Stimulated activated naive CD4-positive, alpha-beta T cell treated with Interleukin-2 at 50 U/mL for 16 hours (primary cell): ENCODE data around the gene S100A14.
"Not testable (repeated sequence)": the region's sequence is repeated elsewhere in the genome, so short reads cannot be mapped to it uniquely, and the experiment has no call there.

Experiments
- DNase-seq: peaks from one replicate; lab custom pipeline; 2025; lab: John Stamatoyannopoulos, UW

Gene S100A14

DNA sequence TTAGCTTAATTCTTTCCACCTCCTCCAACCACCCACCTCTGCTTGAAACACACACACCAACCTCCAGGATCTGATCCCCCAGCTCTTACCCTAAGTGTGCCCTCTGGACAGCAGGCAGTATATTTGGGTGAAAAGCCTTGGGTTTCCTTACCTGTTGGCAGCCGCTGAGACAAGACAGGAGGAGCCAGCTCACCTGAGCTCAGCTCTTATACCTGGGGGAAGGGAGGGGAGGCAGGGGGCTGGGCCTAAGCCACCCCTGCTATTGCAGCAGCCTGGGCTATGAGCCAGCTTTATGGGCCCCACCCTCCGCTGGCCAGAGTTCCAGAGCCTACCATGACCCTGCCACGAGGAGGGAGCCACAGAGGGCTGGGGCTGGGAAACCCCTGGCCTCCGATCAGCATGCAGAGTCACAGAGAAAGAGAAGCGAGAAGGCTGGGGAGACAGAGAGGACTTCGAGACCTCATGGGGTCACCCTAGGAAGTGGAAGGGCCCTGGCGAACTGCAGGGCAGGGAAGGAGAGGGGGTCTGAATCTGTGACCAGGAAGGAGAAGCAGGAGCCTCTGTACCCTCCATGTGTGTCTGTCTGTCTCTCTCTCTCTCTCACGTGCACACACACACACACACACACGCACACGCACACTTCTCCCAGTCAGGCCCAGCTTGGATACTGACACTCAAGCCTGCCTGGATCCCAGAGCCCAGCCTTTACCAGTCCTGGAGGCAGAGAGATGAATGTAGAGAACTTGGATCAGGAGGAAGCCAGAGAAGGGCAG is at the start of gene S100A14:
Gene S100A14, minus strand, starts transcription at position 182 of the 773 bp plus-strand sequence. CDS start 467 bp downstream, outside the sequence.
- no peak for DNase-seq

GRCh38 chr1:153663211-153663610 is 47.1 kb upstream of the S100A14 start:
- DNase-seq, result no peak

GRCh38 chr1:153662269-153662668 is 46.1 kb upstream of the S100A14 start:
- no peak for DNase-seq

- DNase-seq, result no peak
These were observed 45.1 kb upstream of the S100A14 start for GRCh38 chr1:153661111-153661708.

GRCh38 chr1:153659656-153660055 is 43.5 kb upstream of the S100A14 start:
- DNase-seq, result no peak

DNA sequence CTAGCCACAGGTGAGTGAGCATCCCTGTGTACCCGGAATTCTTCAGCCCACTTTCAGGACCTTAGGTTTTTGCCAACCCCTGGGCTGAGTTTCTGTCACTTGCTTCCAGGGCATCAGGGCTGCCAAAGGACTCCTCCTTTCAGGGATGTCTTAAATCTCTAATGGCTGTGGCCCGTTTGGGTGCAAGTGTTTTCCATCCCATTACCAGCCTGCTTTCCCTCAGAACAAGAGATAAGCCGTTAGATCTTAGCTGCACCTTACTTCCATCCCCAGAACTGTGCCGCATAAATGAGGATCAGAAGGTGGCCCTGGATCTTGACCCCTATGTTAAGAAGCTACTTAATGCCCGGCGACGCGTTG is 43.0 kb upstream of the S100A14 start:
- no peak for DNase-seq

GRCh38 chr1:153658400-153659174 is 42.5 kb upstream of the S100A14 start, which contains the start of gene SNAPIN:
SNAPIN (plus strand) TSS chr1:153658703; CDS start chr1:153658744, 41 bp downstream.
- peak; percentile 90 for DNase-seq

- DNase-seq, result no peak
These were observed 39.2 kb upstream of the S100A14 start for GRCh38 chr1:153655333-153655732.

DNA sequence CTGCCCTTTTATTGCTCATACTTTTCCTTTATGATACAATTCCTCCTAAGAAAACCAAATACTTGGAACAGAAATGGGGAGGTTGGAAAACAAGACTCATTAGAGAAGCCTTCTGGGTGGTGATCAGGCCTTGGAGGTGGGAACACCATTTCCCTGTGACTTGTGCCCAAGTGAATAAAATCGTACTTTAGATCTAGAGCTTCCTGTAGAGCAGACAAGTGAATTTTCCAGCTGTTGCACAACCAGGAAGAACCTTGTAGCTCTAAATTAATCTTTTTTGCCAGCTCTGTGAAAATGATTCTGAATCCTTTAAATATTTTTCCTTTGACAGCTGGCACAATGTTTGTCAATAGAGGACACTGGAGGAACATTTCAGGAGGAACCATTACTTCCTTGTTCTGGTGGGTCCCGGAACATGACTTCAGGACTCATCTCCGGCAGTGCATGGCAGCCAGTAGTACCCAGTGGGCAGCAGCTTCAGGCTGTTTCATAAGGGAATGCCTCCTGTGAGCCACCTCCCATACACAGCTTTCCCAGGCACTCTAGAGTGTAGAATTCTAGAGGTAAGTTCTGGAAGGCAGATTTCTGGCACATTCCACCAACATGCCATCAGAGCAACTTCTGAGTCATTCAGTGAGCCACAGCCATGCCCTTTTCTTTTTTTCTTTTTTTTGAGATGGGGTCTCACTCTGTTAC is 36.8 kb upstream of the S100A14 start:
- no peak for DNase-seq

DNA sequence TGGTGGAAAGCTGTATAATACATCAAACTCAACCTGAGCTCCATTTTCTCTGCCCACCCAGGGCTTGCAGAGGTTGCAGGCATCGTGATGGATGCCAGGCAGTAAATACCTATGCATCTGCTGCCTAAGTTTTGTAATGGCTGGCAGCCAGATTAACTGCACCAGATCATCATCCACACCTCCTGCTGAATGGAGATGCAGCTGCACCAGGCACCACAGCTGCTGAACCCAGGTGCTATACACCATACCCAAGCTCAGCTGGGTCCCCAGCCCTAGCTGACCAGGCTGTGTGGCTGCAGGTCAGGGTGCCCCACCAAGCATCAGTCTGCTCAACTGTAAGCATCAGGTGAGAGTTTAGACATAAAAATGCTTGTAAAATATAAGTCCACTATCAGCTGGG is 35.6 kb upstream of the S100A14 start:
- no peak for DNase-seq

DNA sequence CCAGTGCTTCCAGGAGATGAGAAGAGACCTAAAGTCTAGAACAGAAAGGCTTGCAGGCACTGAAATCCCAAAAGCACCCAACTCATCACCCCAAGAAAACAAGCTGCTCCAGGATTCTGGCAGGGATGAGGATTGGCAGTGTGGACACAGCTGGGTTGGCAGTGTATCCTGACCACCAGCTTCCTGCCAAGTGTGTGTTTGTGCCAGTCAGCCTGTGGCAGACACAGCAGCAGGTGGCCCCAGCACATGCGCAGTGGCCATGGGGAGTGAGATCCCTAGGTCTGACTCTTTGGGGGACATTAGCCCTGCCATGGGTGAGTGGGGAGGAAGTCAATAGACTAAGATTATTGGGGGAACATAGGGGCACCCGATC is 33.7 kb upstream of the S100A14 start:
- DNase-seq, result no peak

- no peak for DNase-seq
These were observed 33.2 kb upstream of the S100A14 start for GRCh38 chr1:153649137-153649862.

GRCh38 chr1:153648000-153648643 is 32.0 kb upstream of the S100A14 start:
- DNase-seq, result no peak

GRCh38 chr1:153647346-153647714 is 31.2 kb upstream of the S100A14 start:
- DNase-seq, result no peak

DNA sequence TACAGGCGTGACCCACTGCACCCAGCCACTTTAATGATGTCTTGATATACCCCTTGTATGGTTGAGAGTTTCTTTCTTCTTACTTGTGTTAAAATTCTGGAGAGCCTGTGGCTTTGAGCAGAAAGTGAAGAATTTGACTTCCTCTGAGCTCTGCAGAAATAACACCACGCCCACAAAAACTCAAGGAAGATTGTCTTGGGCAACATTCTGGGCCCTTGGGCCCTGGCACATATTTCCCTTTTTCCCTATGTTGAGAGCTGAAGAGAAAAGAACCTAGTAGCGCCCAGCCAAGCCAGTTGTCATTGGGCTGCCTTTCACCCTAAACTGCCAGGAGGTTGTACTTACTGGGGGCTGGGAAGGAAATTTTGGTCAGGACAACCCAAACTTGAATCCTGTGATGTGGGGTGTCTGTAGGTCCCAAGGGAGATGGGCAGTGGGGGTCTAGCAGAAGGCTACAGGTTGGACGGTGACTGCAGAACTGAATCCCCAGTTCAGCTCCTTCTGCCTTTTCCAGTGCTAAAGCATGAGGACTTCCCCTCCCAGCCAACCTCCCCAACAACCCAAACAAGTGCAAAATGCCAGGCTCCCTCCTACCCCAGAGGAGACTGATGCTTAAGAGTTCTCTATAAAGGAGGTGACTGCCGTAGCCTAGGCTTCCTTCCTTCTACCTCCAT is 30.7 kb upstream of the S100A14 start:
- no peak for DNase-seq

- no peak for DNase-seq
These were observed 27.7 kb upstream of the S100A14 start for GRCh38 chr1:153643816-153644215.

- DNase-seq, result no peak
These were observed 27.0 kb upstream of the S100A14 start for GRCh38 chr1:153643100-153643499.

- DNase-seq, result no peak
These were observed 26.0 kb upstream of the S100A14 start for GRCh38 chr1:153642161-153642560.

GRCh38 chr1:153640861-153641260 is 24.7 kb upstream of the S100A14 start:
- no peak for DNase-seq

DNA sequence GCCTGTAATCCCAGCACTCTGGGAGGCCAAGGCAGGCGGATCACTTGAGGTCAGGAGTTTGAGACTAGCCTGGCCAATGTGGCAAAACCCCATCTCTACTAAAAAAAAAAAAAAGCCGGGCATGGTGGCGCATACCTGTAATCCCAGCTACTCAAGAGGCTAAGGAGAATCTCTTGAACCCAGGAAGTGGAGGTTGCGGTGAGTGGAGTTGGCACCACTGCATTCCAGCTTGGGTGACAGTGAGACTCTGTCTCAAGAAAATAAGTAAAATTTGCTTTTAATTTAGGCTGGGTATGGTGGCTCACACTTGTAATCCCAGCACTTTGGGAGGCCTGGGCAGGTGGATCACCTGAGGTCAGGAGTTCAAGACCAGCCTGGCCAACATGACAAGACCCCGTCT is 24.1 kb upstream of the S100A14 start:
- not testable (repeated sequence) for DNase-seq

DNA sequence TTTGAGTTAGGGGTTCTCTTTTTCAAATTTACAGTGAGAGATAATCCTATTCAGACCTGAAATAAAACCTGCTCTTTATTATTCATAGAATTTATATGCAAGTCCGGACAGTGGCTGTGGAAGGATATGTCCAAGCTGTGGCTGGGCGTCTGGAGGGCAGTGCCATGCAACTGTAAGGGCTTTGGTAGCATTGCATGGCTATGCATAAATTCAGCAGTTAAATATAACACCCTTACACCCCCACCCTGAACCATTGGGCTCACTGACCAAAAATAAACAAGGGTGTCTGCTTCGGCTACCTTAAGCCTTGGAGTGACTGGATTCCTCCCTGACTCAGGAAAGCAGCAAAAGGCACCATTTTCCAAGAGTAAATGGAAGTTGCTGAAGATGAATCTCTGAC is 23.2 kb upstream of the S100A14 start:
- DNase-seq, result no peak
